ENCODE data around the gene STK32C. TPM values are rescaled to one million over a fixed set of nuclear protein-coding genes. Genes with fewer than 3 reads are reported as not detected.

STK32C gene
- total RNA-seq, 1 donor = 6.7 TPM

- no peak overlapping the region for H3K4me3 ChIP-seq (ENCODE audit: low read depth, low read length)
- TF ChIP-seq, protein P1, sequence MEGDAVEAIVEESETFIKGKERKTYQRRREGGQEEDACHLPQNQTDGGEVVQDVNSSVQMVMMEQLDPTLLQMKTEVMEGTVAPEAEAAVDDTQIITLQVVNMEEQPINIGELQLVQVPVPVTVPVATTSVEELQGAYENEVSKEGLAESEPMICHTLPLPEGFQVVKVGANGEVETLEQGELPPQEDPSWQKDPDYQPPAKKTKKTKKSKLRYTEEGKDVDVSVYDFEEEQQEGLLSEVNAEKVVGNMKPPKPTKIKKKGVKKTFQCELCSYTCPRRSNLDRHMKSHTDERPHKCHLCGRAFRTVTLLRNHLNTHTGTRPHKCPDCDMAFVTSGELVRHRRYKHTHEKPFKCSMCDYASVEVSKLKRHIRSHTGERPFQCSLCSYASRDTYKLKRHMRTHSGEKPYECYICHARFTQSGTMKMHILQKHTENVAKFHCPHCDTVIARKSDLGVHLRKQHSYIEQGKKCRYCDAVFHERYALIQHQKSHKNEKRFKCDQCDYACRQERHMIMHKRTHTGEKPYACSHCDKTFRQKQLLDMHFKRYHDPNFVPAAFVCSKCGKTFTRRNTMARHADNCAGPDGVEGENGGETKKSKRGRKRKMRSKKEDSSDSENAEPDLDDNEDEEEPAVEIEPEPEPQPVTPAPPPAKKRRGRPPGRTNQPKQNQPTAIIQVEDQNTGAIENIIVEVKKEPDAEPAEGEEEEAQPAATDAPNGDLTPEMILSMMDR (IDR thresholded peaks at IDR 0.05; ENCODE audit: insufficient read depth, low read length) = no peak
- DNase-seq (ENCODE audit: low read depth) = no peak
Measured at GRCh38 chr10:132206806-132207535, 100.8 kb downstream of the STK32C start.

DNA sequence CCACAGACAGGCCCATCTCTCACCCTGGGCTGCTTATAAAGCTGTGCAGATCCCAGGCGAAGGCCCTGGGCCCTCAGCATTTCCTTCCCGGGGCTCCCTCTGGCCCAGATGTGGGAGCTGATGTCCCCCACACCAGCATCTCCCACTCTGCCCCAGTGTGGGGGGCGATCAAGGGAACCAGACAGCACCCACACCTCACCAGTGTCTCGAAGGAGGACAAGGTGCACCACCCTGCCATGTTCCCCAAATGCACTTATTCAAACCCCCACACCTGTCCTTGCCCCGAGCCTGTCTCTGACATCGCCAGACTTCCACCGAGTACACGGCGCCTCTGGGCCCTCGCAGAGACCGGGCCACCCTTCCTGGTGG is 101.4 kb downstream of the STK32C start:
- no peak overlapping the region for H3K4me3 ChIP-seq (ENCODE audit: low read depth, low read length)
- TF ChIP-seq, protein P1 (IDR thresholded peaks at IDR 0.05; ENCODE audit: insufficient read depth, low read length) = no peak
- no peak for DNase-seq (ENCODE audit: low read depth)

DNA sequence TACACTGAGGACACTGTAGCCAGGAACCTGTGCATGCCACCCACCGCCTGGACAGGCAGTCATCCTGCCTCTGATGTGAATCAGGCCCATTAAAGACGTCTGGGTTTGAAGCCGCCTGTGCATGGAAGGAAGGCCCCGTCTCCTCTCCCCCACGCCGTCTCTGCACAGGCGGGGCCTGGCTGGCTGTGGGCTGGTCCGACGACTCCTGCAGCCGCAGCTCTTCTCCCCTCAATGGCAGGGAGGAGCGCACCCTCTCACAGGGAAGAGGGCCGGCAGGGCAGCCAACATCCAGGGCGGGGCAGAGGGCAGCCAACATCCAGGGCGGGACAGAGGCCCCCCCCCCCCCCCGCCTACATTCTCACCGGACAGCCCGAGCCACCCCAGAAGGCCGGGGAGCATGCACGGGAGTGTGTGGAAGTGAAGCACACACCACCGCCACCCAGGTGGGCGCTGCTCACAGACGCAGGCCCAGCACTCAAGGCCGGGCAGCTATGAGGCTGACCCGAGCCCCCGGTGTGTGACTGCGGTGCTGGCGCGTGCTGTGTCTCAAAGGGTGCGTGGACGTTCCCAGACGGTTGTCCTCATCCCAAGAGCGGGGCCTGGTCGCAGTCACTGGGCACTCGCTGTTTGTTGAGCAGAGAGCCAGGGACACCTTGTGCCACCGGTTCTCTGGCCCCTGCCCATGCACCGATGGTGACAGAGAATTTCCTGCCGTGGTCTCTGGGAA is 101.9 kb downstream of the STK32C start:
- no peak overlapping the region for H3K4me3 ChIP-seq (ENCODE audit: low read depth, low read length)
- DNase-seq (ENCODE audit: low read depth) = no peak
- TF ChIP-seq, protein P1 (IDR thresholded peaks at IDR 0.05; ENCODE audit: insufficient read depth, low read length) = no peak

GRCh38 chr10:132204781-132205473 is 102.8 kb downstream of the STK32C start:
- no peak for DNase-seq (ENCODE audit: low read depth)
- H3K4me3 ChIP-seq (ENCODE audit: low read depth, low read length) = no peak overlapping the region
- TF ChIP-seq, protein P1 (IDR thresholded peaks at IDR 0.05; ENCODE audit: insufficient read depth, low read length) = no peak

DNA sequence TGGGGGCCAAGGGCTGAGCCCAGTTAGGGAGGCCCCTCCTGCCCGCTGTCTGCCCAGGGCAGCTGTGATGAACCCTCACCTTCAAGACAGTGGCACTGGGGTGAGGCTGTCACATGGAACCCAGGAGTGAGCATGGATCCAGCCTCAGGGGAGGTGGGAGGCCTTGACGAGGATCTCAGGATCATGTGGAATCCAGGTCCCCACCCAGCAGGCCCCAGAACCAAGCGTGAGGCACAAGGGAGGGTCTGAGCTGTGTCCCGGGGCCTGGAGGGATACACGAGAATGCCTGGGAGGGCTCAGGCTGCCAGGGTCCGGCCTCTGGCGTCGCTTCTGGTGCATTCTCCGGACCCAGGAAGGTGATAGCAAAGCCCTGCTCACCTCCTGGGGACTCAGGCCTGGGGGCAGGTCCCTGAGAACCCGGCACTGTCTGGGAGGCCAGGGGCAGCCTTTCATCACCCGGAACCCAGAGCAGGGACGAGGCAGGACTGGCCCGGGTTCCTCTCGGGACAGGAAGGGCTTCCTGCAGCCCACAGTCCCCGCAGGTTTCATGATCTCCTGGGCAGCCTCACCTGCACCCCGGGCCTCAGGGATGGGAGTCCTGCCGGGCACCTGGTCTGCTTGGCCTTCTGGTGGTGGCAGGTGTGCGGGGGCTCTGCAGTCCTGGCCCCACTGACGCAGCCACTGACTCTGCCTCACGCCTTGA is 103.5 kb downstream of the STK32C start:
- TF ChIP-seq, protein P1 (IDR thresholded peaks at IDR 0.05; ENCODE audit: insufficient read depth, low read length) = no peak
- no peak for DNase-seq (ENCODE audit: low read depth)

DNA sequence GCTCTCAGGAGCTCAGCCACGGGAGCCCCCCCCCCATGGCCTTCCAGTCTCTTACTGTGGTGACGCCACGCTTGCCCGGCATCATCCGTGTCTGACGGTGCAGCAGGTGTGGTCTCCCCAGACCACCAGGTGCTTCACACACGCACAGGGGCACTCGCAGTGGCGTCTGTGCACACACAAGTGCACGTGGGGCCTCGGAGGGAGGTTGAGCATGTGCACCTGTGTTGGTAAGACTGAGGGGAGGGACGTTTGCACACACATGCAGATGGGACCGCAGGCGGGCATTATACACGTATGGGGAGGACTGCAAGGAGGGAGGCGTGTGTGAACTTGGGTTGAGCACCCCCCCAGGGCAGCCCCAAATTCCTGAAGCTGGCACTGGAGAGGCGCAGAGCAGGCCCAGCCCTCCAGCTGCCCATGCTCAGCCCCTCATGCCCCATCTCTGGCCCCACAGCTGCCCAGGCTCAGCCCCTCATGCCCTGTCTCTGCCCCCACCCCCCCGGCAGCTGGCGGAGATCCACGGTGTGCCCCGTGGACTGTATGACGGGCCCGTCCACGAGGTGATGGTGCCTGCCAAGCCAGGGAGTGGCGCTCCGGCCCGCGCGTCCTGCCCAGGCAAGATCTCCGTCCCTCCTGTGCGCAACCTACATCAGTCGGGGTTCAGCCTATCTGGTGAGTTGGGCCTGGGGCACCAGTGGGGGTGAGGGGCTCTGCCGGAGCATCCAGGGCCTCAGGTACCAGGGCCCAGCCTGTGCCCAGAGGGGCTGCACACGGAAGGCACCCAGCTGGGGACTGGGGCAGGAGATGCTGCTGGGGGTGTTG is 104.3 kb downstream of the STK32C start:
- no peak for DNase-seq (ENCODE audit: low read depth)
- TF ChIP-seq, protein P1 (IDR thresholded peaks at IDR 0.05; ENCODE audit: insufficient read depth, low read length) = no peak
- no peak overlapping the region for H3K4me3 ChIP-seq (ENCODE audit: low read depth, low read length)

More for the DNA sequence above, 103.5 kb downstream of the STK32C start:
- H3K4me3 ChIP-seq (ENCODE audit: low read depth, low read length) = no peak overlapping the region
